ENCODE measurements around the gene ETNK2.

- TF ChIP-seq CTCF (IDR thresholded peaks at IDR 0.05; ENCODE audit: low read depth, low read length, missing input control) (no peak), YY1 (IDR thresholded peaks at IDR 0.05) (no peak), ZBTB33 (IDR thresholded peaks at IDR 0.05) (no peak)
- TF ChIP-seq, protein P1, sequence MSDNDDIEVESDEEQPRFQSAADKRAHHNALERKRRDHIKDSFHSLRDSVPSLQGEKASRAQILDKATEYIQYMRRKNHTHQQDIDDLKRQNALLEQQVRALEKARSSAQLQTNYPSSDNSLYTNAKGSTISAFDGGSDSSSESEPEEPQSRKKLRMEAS (IDR thresholded peaks at IDR 0.05) = no peak
- TF ChIP-seq, protein P2, sequence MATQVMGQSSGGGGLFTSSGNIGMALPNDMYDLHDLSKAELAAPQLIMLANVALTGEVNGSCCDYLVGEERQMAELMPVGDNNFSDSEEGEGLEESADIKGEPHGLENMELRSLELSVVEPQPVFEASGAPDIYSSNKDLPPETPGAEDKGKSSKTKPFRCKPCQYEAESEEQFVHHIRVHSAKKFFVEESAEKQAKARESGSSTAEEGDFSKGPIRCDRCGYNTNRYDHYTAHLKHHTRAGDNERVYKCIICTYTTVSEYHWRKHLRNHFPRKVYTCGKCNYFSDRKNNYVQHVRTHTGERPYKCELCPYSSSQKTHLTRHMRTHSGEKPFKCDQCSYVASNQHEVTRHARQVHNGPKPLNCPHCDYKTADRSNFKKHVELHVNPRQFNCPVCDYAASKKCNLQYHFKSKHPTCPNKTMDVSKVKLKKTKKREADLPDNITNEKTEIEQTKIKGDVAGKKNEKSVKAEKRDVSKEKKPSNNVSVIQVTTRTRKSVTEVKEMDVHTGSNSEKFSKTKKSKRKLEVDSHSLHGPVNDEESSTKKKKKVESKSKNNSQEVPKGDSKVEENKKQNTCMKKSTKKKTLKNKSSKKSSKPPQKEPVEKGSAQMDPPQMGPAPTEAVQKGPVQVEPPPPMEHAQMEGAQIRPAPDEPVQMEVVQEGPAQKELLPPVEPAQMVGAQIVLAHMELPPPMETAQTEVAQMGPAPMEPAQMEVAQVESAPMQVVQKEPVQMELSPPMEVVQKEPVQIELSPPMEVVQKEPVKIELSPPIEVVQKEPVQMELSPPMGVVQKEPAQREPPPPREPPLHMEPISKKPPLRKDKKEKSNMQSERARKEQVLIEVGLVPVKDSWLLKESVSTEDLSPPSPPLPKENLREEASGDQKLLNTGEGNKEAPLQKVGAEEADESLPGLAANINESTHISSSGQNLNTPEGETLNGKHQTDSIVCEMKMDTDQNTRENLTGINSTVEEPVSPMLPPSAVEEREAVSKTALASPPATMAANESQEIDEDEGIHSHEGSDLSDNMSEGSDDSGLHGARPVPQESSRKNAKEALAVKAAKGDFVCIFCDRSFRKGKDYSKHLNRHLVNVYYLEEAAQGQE (IDR thresholded peaks at IDR 0.05) = no peak
These were observed 17.7 kb downstream of the ETNK2 start for GRCh38 chr1:204134103-204134502.
